ENCODE measurements around the gene POU2AF2. TPM values are rescaled to one million over a fixed set of nuclear protein-coding genes. Genes with fewer than 3 reads are reported as not detected.
"Not testable (repeated sequence)": the region's sequence is repeated elsewhere in the genome, so short reads cannot be mapped to it uniquely, and the experiment has no call there.

Gene POU2AF2
- total RNA-seq, 4 donors from 2014 or later = 0.78 to 4.2 (median 2.0) TPM

GRCh38 chr11:111258046-111258445, 12.5 kb downstream of the POU2AF2 start:
- WGBS, 2 donors = 90 to 94% methylated on average over 4 of the region's 4 CpGs
- no peaks in the 10 kb centered on the region for H3K4me1 ChIP-seq
- no peak overlapping the region for H3K27ac ChIP-seq
- TF ChIP-seq POLR2A (IDR thresholded peaks at IDR 0.05) = no peak
- TF ChIP-seq EP300 (IDR thresholded peaks at IDR 0.05) = no peak
- no peak for TF ChIP-seq CTCF (IDR thresholded peaks at IDR 0.05)
- no peaks in the 10 kb centered on the region for H3K27me3 ChIP-seq
- no peaks in the 10 kb centered on the region for H3K36me3 ChIP-seq
- DNase-seq (ENCODE audit: low spot score in 2 of 2) = no peak
- no peaks in the 10 kb centered on the region for H3K9me3 ChIP-seq
- H3K4me3 ChIP-seq = no peak overlapping the region

DNA sequence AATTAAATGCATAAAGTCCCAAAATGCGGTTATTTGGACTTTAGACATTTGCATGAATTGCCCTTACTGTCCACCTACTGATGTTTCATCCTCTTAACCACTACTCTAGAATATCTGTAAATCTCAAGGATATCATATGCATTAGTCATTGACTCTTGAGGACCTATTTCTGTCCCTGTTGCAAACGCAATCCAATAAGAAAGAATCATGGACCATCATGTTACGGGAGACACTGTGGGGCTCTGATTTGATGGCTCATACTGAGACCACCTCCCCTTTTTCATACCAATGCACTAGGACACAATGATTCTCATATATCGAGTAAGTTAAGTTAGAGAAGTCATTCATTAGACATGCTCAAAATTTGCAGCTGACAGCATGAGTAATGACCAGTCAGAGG, 14.4 kb downstream of the POU2AF2 start:
- no peaks in the 10 kb centered on the region for H3K27me3 ChIP-seq
- H3K4me1 ChIP-seq = no peaks in the 10 kb centered on the region
- WGBS, 2 donors = 94 to 95% methylated on average over 4 of the region's 4 CpGs
- no peaks in the 10 kb centered on the region for H3K9me3 ChIP-seq
- TF ChIP-seq CTCF (IDR thresholded peaks at IDR 0.05) = no peak
- no peak for TF ChIP-seq EP300 (IDR thresholded peaks at IDR 0.05)
- TF ChIP-seq POLR2A (IDR thresholded peaks at IDR 0.05) = no peak
- H3K36me3 ChIP-seq = no peaks in the 10 kb centered on the region
- H3K4me3 ChIP-seq = no peak overlapping the region
- H3K27ac ChIP-seq = no peak overlapping the region
- no peak for DNase-seq (ENCODE audit: low spot score in 2 of 2)

DNA sequence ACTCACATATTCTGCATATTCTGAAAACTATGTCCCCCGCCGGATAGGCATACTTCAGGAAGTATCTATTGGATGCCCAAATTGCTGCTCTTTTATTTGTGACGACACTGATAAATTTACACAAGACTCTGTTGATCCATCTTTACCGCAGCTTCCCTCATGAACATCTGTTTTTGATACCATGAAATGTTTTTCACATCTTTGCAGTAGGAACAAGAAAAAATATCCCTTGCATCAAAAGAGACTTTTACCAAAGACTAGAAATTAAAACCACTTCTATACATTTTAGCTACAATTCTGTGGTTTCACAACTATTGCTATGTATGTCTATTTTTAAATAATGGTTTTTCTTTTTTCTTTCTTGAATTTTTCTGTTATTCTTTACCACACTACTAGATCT, 15.3 kb downstream of the POU2AF2 start:
- DNase-seq (ENCODE audit: low spot score in 2 of 2) = no peak
- TF ChIP-seq CTCF (IDR thresholded peaks at IDR 0.05) (no peak), EP300 (IDR thresholded peaks at IDR 0.05) (no peak), POLR2A (IDR thresholded peaks at IDR 0.05) (no peak)
- Histone ChIP-seq H3K9me3 (no peaks in the 10 kb centered on the region), H3K4me3 (no peak overlapping the region), H3K27me3 (no peaks in the 10 kb centered on the region), H3K27ac (no peak overlapping the region), H3K4me1 (no peaks in the 10 kb centered on the region), H3K36me3 (no peaks in the 10 kb centered on the region)
- WGBS, 2 donors = 69 to 82% methylated on average over 4 of the region's 4 CpGs

GRCh38 chr11:111264646-111265045, 19.1 kb downstream of the POU2AF2 start:
- TF ChIP-seq EP300 (IDR thresholded peaks at IDR 0.05) (no peak), POLR2A (IDR thresholded peaks at IDR 0.05) (no peak), CTCF (IDR thresholded peaks at IDR 0.05) (no peak)
- DNase-seq (ENCODE audit: low spot score in 2 of 2) = no peak
- 68 to 82% methylated on average over 1 of the region's 1 CpG for WGBS, 2 donors
- Histone ChIP-seq H3K4me3 (no peak overlapping the region), H3K27ac (no peak overlapping the region), H3K4me1 (peaks cover 0 to 11% (median 2%) of the 10 kb centered on the region in 4 donors), H3K9me3 (no peaks in the 10 kb centered on the region), H3K27me3 (no peaks in the 10 kb centered on the region), H3K36me3 (no peaks in the 10 kb centered on the region)

DNA sequence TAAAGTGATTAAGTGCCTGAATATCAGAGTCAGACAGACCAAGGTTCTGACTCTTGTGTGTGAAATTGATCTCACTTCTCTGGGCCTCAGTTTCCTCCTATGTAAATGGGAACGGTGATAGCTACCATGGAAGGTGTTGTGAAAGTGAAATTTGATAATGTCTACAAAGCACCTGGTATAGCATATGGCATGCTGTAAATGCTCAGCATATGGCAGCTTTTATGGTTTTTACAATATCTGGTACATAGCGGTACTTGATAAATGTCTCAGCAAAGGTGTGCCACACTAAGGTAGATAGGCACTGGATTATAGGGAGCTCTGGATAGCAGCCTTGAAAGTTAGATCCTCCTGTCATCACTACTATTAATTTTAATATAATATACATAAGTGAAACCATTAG, 19.9 kb downstream of the POU2AF2 start:
- DNase-seq (ENCODE audit: low spot score in 2 of 2) = no peak
- H3K9me3 ChIP-seq = no peaks in the 10 kb centered on the region
- peaks cover 0 to 19% (median 4%) of the 10 kb centered on the region in 4 donors for H3K4me1 ChIP-seq
- no peaks in the 10 kb centered on the region for H3K36me3 ChIP-seq
- H3K4me3 ChIP-seq = no peak overlapping the region
- WGBS, 2 donors = 91% methylated on average over 2 of the region's 2 CpGs
- H3K27me3 ChIP-seq = no peaks in the 10 kb centered on the region
- TF ChIP-seq EP300 (IDR thresholded peaks at IDR 0.05) (no peak), CTCF (IDR thresholded peaks at IDR 0.05) (no peak), POLR2A (IDR thresholded peaks at IDR 0.05) (no peak)
- no peak overlapping the region for H3K27ac ChIP-seq

GRCh38 chr11:111268303-111268702, 22.8 kb downstream of the POU2AF2 start:
- H3K27ac ChIP-seq; H3K4me3 ChIP-seq; H3K9me3 ChIP-seq; DNase-seq (ENCODE audit: low spot score in 2 of 2); H3K27me3 ChIP-seq; H3K36me3 ChIP-seq: not testable (repeated sequence)
- peaks cover 0 to 20% (median 4%) of the 10 kb centered on the region in 4 donors for H3K4me1 ChIP-seq
- 62 to 79% methylated on average over 4 of the region's 4 CpGs for WGBS, 2 donors

All from tibial nerve (tissue), 4 donors.